H7 (cell line): ENCODE results near the gene TSPOAP1. TPM values are rescaled to one million over a fixed set of nuclear protein-coding genes. Genes with fewer than 3 reads are reported as not detected.
A peak's percentile ranks its signal among the peaks of the same experiment; 100 is the strongest.

Experiments
- DNase-seq: peaks from one replicate; pipeline ENCODE4 v3.0.0; 2012
- H3K27me3 ChIP-seq: 2 replicates; pipeline ENCODE4 v1.6.0; 2011; ENCODE audit warnings: mild to moderate bottlenecking, low read length; ENCODE audit not compliant: control insufficient read depth, insufficient read depth
- H3K36me3 ChIP-seq: replicated peaks from 2 replicates; pipeline ENCODE4 v1.5.1; 2011; ENCODE audit warnings: low read length; ENCODE audit not compliant: control insufficient read depth, insufficient read depth
- H3K4me3 ChIP-seq: 2 replicates; pipeline ENCODE4 v1.5.1; 2011; ENCODE audit warnings: low read depth, mild to moderate bottlenecking, control low read depth, low read length, moderate library complexity; ENCODE audit not compliant: insufficient read depth
- total RNA-seq: library from RNA; depleted of rRNA; stranded (reverse); fragments of >200 nt; shearing (Covaris generic); gene quantifications from 2 replicates; pipeline ENCODE4 v1.2.3, GENCODE V29; 2014

TSPOAP1 gene
- total RNA-seq, 1 experiment from 2014 or later = 4.2 TPM

- DNase-seq = peak; percentile 11
- Histone ChIP-seq H3K36me3 (peaks cover 2% of the 10 kb centered on the region; the same call in 1 of the 2 replicates), H3K27me3 (no peaks in the 10 kb centered on the region), H3K4me3 (no peak overlapping the region)
Observed at GRCh38 chr17:58314706-58315015, 13.9 kb downstream of the TSPOAP1 start.

- DNase-seq = peak; percentile 27
- no peaks in the 10 kb centered on the region for H3K27me3 ChIP-seq
- no peak overlapping the region for H3K4me3 ChIP-seq
- H3K36me3 ChIP-seq = peaks cover 2% of the 10 kb centered on the region; the same call in 1 of the 2 replicates
Observed at GRCh38 chr17:58313815-58314705, 14.5 kb downstream of the TSPOAP1 start.

GRCh38 chr17:58312829-58313228, 15.8 kb downstream of the TSPOAP1 start:
- peak; percentile 28 for DNase-seq
- H3K4me3 ChIP-seq = no peak overlapping the region
- H3K36me3 ChIP-seq = peaks cover 2% of the 10 kb centered on the region; the same call in 1 of the 2 replicates
- no peaks in the 10 kb centered on the region for H3K27me3 ChIP-seq

- H3K4me3 ChIP-seq = no peak overlapping the region
- H3K36me3 ChIP-seq = peaks cover 2% of the 10 kb centered on the region
- peak; percentile 53 for DNase-seq
- H3K27me3 ChIP-seq = no peaks in the 10 kb centered on the region
Observed at GRCh38 chr17:58312021-58312630, 16.5 kb downstream of the TSPOAP1 start.

- Histone ChIP-seq H3K4me3 (no peak overlapping the region), H3K36me3 (peaks cover 2% of the 10 kb centered on the region), H3K27me3 (no peaks in the 10 kb centered on the region)
- peak; percentile 20 for DNase-seq
Observed at GRCh38 chr17:58311429-58311894, 17.1 kb downstream of the TSPOAP1 start.

- no peaks in the 10 kb centered on the region; the same call in none of the 2 replicates for H3K36me3 ChIP-seq
- no peak overlapping the region for H3K4me3 ChIP-seq
- peak; percentile 45 for DNase-seq
- no peaks in the 10 kb centered on the region for H3K27me3 ChIP-seq
Observed at GRCh38 chr17:58310511-58311428, 17.8 kb downstream of the TSPOAP1 start.

- Histone ChIP-seq H3K4me3 (no peak overlapping the region), H3K36me3 (no peaks in the 10 kb centered on the region; the same call in none of the 2 replicates), H3K27me3 (no peaks in the 10 kb centered on the region)
- no peak for DNase-seq
Observed at GRCh38 chr17:58309918-58310259, 18.7 kb downstream of the TSPOAP1 start.

GRCh38 chr17:58308985-58309917, 19.3 kb downstream of the TSPOAP1 start:
- no peak overlapping the region for H3K4me3 ChIP-seq
- H3K36me3 ChIP-seq = no peaks in the 10 kb centered on the region; the same call in none of the 2 replicates
- DNase-seq = peak; percentile 39
- H3K27me3 ChIP-seq = no peaks in the 10 kb centered on the region

GRCh38 chr17:58308173-58308984, 20.2 kb downstream of the TSPOAP1 start:
- no peaks in the 10 kb centered on the region; the same call in none of the 2 replicates for H3K36me3 ChIP-seq
- DNase-seq = peak; percentile 95

GRCh38 chr17:58307468-58308172, 21.0 kb downstream of the TSPOAP1 start:
- H3K27me3 ChIP-seq = no peaks in the 10 kb centered on the region
- no peaks in the 10 kb centered on the region; the same call in none of the 2 replicates for H3K36me3 ChIP-seq
- H3K4me3 ChIP-seq = no peak overlapping the region
- DNase-seq = no peak

More at GRCh38 chr17:58308173-58308984, 20.2 kb downstream of the TSPOAP1 start:
- no peaks in the 10 kb centered on the region for H3K27me3 ChIP-seq
- no peak overlapping the region for H3K4me3 ChIP-seq

- Histone ChIP-seq H3K4me3 (no peak overlapping the region), H3K27me3 (no peaks in the 10 kb centered on the region), H3K36me3 (no peaks in the 10 kb centered on the region; the same call in none of the 2 replicates)
- DNase-seq = no peak
Observed at GRCh38 chr17:58306131-58306951, 22.3 kb downstream of the TSPOAP1 start.

- DNase-seq = peak; percentile 55
- no peak overlapping the region for H3K4me3 ChIP-seq
- H3K36me3 ChIP-seq = no peaks in the 10 kb centered on the region; the same call in 1 of the 2 replicates
- H3K27me3 ChIP-seq = no peaks in the 10 kb centered on the region
Observed at GRCh38 chr17:58305626-58306025, 23.0 kb downstream of the TSPOAP1 start.
